Measurements from ENCODE around the gene KDM3B.

KDM3B gene

GRCh38 chr5:138346889-138347288 is 5.6 kb upstream of the KDM3B start:
- TF ChIP-seq CTCF (IDR thresholded peaks at IDR 0.05; ENCODE audit: insufficient read depth, low read length, missing control alignments), result no peak
- ChIA-PET CTCF (interaction anchor here (0.9 kb wide), 1 partner anchor 15 kb away, joined by 3 read pairs; the partner anchor contains the start of gene CDC25C), POLR2A (interaction anchor here (9.0 kb wide), 1 partner anchor 9 kb away, joined by 121 read pairs; the partner anchor contains the start of gene FAM53C)
- no peak for DNase-seq (ENCODE audit: low read depth, low spot score)
- H3K4me3 ChIP-seq (ENCODE audit: low read depth, low read length), result no peak overlapping the region

GRCh38 chr5:138349852-138350562 is 2.5 kb upstream of the KDM3B start:
- POLR2A ChIA-PET, result interaction anchor here (9.0 kb wide), 1 partner anchor 12 kb away, joined by 121 read pairs; the partner anchor contains the start of gene FAM53C
- DNase-seq (ENCODE audit: low read depth, low spot score), result no peak
- CTCF ChIA-PET, result interaction anchor here (1.1 to 7.9 kb wide), 3 partner anchors 12 to 127 kb away, joined by 3 to 267 read pairs (median 4); partner anchors contain the start of genes CDC25C and FAM53C
- no peak for TF ChIP-seq CTCF (IDR thresholded peaks at IDR 0.05; ENCODE audit: insufficient read depth, low read length, missing control alignments)
- H3K4me3 ChIP-seq (ENCODE audit: low read depth, low read length), result no peak overlapping the region

- ChIA-PET POLR2A (interaction anchor here (9.0 kb wide), 1 partner anchor 12 kb away, joined by 121 read pairs; the partner anchor contains the start of gene FAM53C), CTCF (interaction anchor here (1.6 to 7.9 kb wide), 4 partner anchors 13 to 128 kb away, joined by 4 to 267 read pairs (median 44); partner anchors contain the start of genes CDC25C and FAM53C)
- no peak for TF ChIP-seq CTCF (IDR thresholded peaks at IDR 0.05; ENCODE audit: insufficient read depth, low read length, missing control alignments)
- H3K4me3 ChIP-seq (ENCODE audit: low read depth, low read length), result no peak overlapping the region
- DNase-seq (ENCODE audit: low read depth, low spot score), result no peak
Measured at GRCh38 chr5:138350563-138350890, 2.0 kb upstream of the KDM3B start.

- DNase-seq (ENCODE audit: low read depth, low spot score), result peak; percentile 52
- ChIA-PET POLR2A (interaction anchor here (1.0 to 9.0 kb wide), 2 partner anchors 13 to 114 kb away, joined by 3 to 121 read pairs; partner anchors contain the start of genes EGR1 and FAM53C), CTCF (interaction anchor here (0.8 to 7.9 kb wide), 20 partner anchors 10 to 155 kb away, joined by 3 to 267 read pairs (median 4); partner anchors contain the start of genes CDC25C and FAM53C)
- no peak overlapping the region for H3K4me3 ChIP-seq (ENCODE audit: low read depth, low read length)
- no peak for TF ChIP-seq CTCF (IDR thresholded peaks at IDR 0.05; ENCODE audit: insufficient read depth, low read length, missing control alignments)
Measured at GRCh38 chr5:138351056-138351455, 1.4 kb upstream of the KDM3B start.

- DNase-seq (ENCODE audit: low read depth, low spot score), result no peak
- H3K4me3 ChIP-seq (ENCODE audit: low read depth, low read length), result no peak overlapping the region
- TF ChIP-seq CTCF (IDR thresholded peaks at IDR 0.05; ENCODE audit: insufficient read depth, low read length, missing control alignments), result no peak
- ChIA-PET CTCF (interaction anchor here (0.7 to 7.9 kb wide), 31 partner anchors 10 to 170 kb away, joined by 3 to 267 read pairs (median 4); partner anchors contain the start of genes CDC23, CDC25C and FAM53C), POLR2A (interaction anchor here (1.0 to 9.0 kb wide), 2 partner anchors 13 to 113 kb away, joined by 3 to 121 read pairs; partner anchors contain the start of genes EGR1 and FAM53C)
Measured at GRCh38 chr5:138351517-138351916, 968 bp upstream of the KDM3B start.
